Activated effector memory CD4-positive, alpha-beta T cell treated with Interleukin-2 at 50 U/mL for 16 hours (primary cell): ENCODE measurements around the gene BTNL9.
"Not testable (repeated sequence)": the region's sequence is repeated elsewhere in the genome, so short reads cannot be mapped to it uniquely, and the experiment has no call there.

Experiments used
- DNase-seq: peaks from one replicate; pipeline ENCODE4 v3.0.0-alpha.2; 2020

BTNL9 gene

GRCh38 chr5:181101030-181101641, 61.1 kb downstream of the BTNL9 start:
- not testable (repeated sequence) for DNase-seq

GRCh38 chr5:181101930-181102674, 62.0 kb downstream of the BTNL9 start:
- not testable (repeated sequence) for DNase-seq

- not testable (repeated sequence) for DNase-seq
Observed at GRCh38 chr5:181104259-181104568, 64.1 kb downstream of the BTNL9 start.

- not testable (repeated sequence) for DNase-seq
Observed at GRCh38 chr5:181104606-181105390, 64.7 kb downstream of the BTNL9 start.

- DNase-seq = no peak
Observed at GRCh38 chr5:181105391-181106025, 65.4 kb downstream of the BTNL9 start.

GRCh38 chr5:181107699-181108098, 67.6 kb downstream of the BTNL9 start:
- no peak for DNase-seq

- DNase-seq = no peak
Observed at GRCh38 chr5:181108578-181109165, 68.6 kb downstream of the BTNL9 start.

GRCh38 chr5:181109489-181110013, 69.5 kb downstream of the BTNL9 start:
- DNase-seq = no peak

GRCh38 chr5:181111010-181111409, 70.9 kb downstream of the BTNL9 start:
- no peak for DNase-seq
